Measurements from ENCODE around the gene ST3GAL2. TPM values are rescaled to one million over a fixed set of nuclear protein-coding genes. Genes with fewer than 3 reads are reported as not detected.

The ST3GAL2 gene
- total and polyA plus RNA-seq, 9 of the 15 experiments (the other 6 are each of a cell fraction or from before 2014, with no cell fraction given): 1.5 to 108 (median 34.3) TPM

DNA sequence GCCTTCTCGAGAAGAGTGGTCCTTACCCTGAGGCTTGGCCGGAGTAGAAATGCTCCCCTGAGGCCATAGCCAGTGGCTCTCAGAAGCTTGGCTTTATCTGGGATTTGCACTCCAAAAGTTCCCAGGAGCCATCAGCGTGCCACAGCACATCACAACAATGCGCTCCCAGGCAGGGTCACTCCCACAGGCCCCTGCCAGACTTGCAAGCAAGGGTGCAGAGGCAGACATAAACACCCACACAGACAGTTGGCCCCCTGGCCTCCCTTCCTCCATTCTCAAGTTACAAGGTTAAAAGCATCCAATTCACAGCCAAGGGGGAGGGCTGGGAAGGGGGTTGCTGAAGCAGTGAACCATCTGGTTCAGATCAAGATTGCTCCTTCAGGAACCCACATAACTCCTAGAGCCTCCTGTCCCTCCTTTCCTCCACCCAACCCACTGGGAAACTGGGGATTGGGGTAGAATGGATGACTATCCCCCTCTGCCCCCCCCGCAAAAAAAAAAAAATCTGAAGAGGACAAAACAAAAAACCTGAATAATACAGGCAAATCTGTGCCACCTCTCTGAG, 1.8 kb downstream of the ST3GAL2 start (continued):
- TF ChIP-seq, protein P1, sequence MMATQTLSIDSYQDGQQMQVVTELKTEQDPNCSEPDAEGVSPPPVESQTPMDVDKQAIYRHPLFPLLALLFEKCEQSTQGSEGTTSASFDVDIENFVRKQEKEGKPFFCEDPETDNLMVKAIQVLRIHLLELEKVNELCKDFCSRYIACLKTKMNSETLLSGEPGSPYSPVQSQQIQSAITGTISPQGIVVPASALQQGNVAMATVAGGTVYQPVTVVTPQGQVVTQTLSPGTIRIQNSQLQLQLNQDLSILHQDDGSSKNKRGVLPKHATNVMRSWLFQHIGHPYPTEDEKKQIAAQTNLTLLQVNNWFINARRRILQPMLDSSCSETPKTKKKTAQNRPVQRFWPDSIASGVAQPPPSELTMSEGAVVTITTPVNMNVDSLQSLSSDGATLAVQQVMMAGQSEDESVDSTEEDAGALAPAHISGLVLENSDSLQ (IDR thresholded peaks at IDR 0.05): peak; percentile 19; the same call in 1 of the 2 replicates
- TF ChIP-seq ZNF444 (CRISPR knock-in tag; IDR thresholded peaks at IDR 0.05) (0 out of 2 replicates have a peak, but pooled peaks have one; percentile 29), ZNF644 (tag; IDR thresholded peaks at IDR 0.05; ENCODE audit: low read depth) (no peak; the same call in 1 of the 2 replicates), NUFIP1 (IDR thresholded peaks at IDR 0.05; ENCODE audit: partially characterized antibody) (no peak), EP300 (IDR thresholded peaks at IDR 0.05; ENCODE audit: low read length) (peak; percentile 86), TEAD1 (CRISPR knock-in tag; IDR thresholded peaks at IDR 0.05) (0 out of 4 replicates have a peak, but pooled peaks of 1 of the 2 experiments have one; percentile 30), SOX6 (IDR thresholded peaks at IDR 0.05) (peak; percentile 81), GTF2F1 (IDR thresholded peaks at IDR 0.05; ENCODE audit: low read depth, low read length) (no peak), ETS2 (tag; IDR thresholded peaks at IDR 0.05; ENCODE audit: borderline replicate concordance, poor library complexity, severe bottlenecking) (no peak), TCF7 (IDR thresholded peaks at IDR 0.05; ENCODE audit: borderline replicate concordance) (no peak), PYGO2 (tag; IDR thresholded peaks at IDR 0.05) (no peak), THRAP3 (IDR thresholded peaks at IDR 0.05; ENCODE audit: borderline replicate concordance) (no peak), RCOR1 (IDR thresholded peaks at IDR 0.05; ENCODE audit: borderline replicate concordance in 1 of 2, low read depth in 2 of 2, low read length in 2 of 2) (peak in 1 of 2 experiments; percentile 69; a peak in 2 of 4 replicates), RAD51 (IDR thresholded peaks at IDR 0.05; ENCODE audit: borderline replicate concordance, low read depth) (no peak)
- TF ChIP-seq, protein P2, sequence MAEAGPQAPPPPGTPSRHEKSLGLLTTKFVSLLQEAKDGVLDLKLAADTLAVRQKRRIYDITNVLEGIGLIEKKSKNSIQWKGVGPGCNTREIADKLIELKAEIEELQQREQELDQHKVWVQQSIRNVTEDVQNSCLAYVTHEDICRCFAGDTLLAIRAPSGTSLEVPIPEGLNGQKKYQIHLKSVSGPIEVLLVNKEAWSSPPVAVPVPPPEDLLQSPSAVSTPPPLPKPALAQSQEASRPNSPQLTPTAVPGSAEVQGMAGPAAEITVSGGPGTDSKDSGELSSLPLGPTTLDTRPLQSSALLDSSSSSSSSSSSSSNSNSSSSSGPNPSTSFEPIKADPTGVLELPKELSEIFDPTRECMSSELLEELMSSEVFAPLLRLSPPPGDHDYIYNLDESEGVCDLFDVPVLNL (CRISPR knock-in tag; IDR thresholded peaks at IDR 0.05; ENCODE audit: low read depth): no peak
- TF ChIP-seq, protein P3, sequence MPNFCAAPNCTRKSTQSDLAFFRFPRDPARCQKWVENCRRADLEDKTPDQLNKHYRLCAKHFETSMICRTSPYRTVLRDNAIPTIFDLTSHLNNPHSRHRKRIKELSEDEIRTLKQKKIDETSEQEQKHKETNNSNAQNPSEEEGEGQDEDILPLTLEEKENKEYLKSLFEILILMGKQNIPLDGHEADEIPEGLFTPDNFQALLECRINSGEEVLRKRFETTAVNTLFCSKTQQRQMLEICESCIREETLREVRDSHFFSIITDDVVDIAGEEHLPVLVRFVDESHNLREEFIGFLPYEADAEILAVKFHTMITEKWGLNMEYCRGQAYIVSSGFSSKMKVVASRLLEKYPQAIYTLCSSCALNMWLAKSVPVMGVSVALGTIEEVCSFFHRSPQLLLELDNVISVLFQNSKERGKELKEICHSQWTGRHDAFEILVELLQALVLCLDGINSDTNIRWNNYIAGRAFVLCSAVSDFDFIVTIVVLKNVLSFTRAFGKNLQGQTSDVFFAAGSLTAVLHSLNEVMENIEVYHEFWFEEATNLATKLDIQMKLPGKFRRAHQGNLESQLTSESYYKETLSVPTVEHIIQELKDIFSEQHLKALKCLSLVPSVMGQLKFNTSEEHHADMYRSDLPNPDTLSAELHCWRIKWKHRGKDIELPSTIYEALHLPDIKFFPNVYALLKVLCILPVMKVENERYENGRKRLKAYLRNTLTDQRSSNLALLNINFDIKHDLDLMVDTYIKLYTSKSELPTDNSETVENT (CRISPR knock-in tag; IDR thresholded peaks at IDR 0.05): 0 out of 2 replicates have a peak, but pooled peaks have one; percentile 53
- TF ChIP-seq, protein P4, sequence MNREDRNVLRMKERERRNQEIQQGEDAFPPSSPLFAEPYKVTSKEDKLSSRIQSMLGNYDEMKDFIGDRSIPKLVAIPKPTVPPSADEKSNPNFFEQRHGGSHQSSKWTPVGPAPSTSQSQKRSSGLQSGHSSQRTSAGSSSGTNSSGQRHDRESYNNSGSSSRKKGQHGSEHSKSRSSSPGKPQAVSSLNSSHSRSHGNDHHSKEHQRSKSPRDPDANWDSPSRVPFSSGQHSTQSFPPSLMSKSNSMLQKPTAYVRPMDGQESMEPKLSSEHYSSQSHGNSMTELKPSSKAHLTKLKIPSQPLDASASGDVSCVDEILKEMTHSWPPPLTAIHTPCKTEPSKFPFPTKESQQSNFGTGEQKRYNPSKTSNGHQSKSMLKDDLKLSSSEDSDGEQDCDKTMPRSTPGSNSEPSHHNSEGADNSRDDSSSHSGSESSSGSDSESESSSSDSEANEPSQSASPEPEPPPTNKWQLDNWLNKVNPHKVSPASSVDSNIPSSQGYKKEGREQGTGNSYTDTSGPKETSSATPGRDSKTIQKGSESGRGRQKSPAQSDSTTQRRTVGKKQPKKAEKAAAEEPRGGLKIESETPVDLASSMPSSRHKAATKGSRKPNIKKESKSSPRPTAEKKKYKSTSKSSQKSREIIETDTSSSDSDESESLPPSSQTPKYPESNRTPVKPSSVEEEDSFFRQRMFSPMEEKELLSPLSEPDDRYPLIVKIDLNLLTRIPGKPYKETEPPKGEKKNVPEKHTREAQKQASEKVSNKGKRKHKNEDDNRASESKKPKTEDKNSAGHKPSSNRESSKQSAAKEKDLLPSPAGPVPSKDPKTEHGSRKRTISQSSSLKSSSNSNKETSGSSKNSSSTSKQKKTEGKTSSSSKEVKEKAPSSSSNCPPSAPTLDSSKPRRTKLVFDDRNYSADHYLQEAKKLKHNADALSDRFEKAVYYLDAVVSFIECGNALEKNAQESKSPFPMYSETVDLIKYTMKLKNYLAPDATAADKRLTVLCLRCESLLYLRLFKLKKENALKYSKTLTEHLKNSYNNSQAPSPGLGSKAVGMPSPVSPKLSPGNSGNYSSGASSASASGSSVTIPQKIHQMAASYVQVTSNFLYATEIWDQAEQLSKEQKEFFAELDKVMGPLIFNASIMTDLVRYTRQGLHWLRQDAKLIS (CRISPR knock-in tag; IDR thresholded peaks at IDR 0.05): no peak
- TF ChIP-seq, protein P5, sequence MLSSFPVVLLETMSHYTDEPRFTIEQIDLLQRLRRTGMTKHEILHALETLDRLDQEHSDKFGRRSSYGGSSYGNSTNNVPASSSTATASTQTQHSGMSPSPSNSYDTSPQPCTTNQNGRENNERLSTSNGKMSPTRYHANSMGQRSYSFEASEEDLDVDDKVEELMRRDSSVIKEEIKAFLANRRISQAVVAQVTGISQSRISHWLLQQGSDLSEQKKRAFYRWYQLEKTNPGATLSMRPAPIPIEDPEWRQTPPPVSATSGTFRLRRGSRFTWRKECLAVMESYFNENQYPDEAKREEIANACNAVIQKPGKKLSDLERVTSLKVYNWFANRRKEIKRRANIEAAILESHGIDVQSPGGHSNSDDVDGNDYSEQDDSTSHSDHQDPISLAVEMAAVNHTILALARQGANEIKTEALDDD (IDR thresholded peaks at IDR 0.05): no peak

Data from K562 (cell line).